ENCODE results near the gene UROS. TPM values are rescaled to one million over a fixed set of nuclear protein-coding genes. Genes with fewer than 3 reads are reported as not detected.

Gene UROS
- total RNA-seq, 1 donor, result 90.5 TPM

- no peaks in the 10 kb centered on the region for H3K36me3 ChIP-seq (ENCODE audit: insufficient read depth, low read length)
- H3K4me2 ChIP-seq (ENCODE audit: insufficient read depth, low read length), result no peak overlapping the region
- H3K4me1 ChIP-seq (ENCODE audit: insufficient read depth, low read length), result no peaks in the 10 kb centered on the region
- H3K4me3 ChIP-seq (ENCODE audit: insufficient read depth, low read length), result no peak overlapping the region
- peaks cover 7% of the 10 kb centered on the region for H3K27me3 ChIP-seq (ENCODE audit: insufficient read depth, low read length)
- H3K79me2 ChIP-seq (ENCODE audit: insufficient read depth, low read length), result no peaks in the 10 kb centered on the region
- no peak overlapping the region for H3K27ac ChIP-seq (ENCODE audit: low read depth, low read length)
- H2AFZ ChIP-seq (ENCODE audit: low read length), result no peak overlapping the region
- H3K9me3 ChIP-seq (ENCODE audit: low read depth, low read length), result no peaks in the 10 kb centered on the region
- DNase-seq (ENCODE audit: insufficient read length, low spot score, missing footprints), result no peak
- H4K20me1 ChIP-seq (ENCODE audit: insufficient read depth, low read length), result no peaks in the 10 kb centered on the region
- no peak for TF ChIP-seq CTCF (IDR thresholded peaks at IDR 0.05; ENCODE audit: extremely low read depth, low read depth, low read length)
Observed at GRCh38 chr10:125782054-125782453, 41.0 kb downstream of the UROS start.

- no peaks in the 10 kb centered on the region for H3K9me3 ChIP-seq (ENCODE audit: low read depth, low read length)
- H3K27me3 ChIP-seq (ENCODE audit: insufficient read depth, low read length), result peaks cover 7% of the 10 kb centered on the region
- H3K4me3 ChIP-seq (ENCODE audit: insufficient read depth, low read length), result no peak overlapping the region
- H3K27ac ChIP-seq (ENCODE audit: low read depth, low read length), result no peak overlapping the region
- no peak for TF ChIP-seq CTCF (IDR thresholded peaks at IDR 0.05; ENCODE audit: extremely low read depth, low read depth, low read length)
- no peaks in the 10 kb centered on the region for H3K4me1 ChIP-seq (ENCODE audit: insufficient read depth, low read length)
- H4K20me1 ChIP-seq (ENCODE audit: insufficient read depth, low read length), result no peaks in the 10 kb centered on the region
- no peaks in the 10 kb centered on the region for H3K79me2 ChIP-seq (ENCODE audit: insufficient read depth, low read length)
- no peak overlapping the region for H3K4me2 ChIP-seq (ENCODE audit: insufficient read depth, low read length)
- no peak for DNase-seq (ENCODE audit: insufficient read length, low spot score, missing footprints)
- H2AFZ ChIP-seq (ENCODE audit: low read length), result no peak overlapping the region
- H3K36me3 ChIP-seq (ENCODE audit: insufficient read depth, low read length), result no peaks in the 10 kb centered on the region
Observed at GRCh38 chr10:125781374-125781773, 41.7 kb downstream of the UROS start.

DNA sequence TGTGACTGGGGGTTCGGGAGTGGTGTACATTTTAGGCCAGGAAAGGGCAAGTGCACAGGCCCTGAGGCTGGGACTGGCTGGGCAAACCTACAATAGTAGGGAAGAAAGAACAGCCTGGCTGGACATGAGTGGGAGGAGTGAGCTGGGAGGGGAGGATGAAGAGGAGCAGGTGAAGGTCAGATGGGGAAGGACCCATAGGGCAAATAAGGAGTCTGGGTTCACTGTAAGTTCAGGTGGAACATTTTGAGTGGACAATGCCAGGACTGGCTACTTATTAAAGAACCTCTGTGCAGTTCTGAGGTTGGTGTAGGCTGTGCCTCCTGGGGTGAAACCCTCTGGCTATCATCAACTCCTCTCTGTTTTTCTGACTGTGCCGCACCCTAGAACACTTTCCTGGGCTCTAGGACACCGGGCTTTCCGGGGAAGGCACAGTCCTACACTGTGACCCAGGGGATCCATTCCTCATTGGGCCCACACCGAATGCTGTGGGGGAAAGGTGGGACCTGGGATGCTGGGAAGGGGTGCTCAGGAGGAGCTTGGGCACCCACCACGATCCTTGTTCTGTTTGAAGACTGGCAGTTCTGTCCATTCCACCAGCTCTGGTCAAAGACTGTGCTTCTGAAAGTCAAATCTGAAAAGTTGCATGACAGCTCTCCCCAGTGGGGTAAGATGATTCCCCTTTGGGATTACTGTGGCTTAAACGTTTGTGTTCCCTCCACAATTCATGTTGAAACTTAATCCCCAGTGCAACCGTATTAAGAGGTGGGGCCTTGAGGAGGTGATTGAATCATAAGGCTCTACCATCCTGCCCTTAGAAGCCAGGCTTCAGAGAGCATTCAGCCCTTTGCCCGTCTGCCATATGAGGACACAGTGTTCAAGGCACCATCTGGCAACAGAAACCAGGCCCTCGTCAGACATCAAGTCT lies 43.4 kb downstream of the UROS start:
- DNase-seq (ENCODE audit: insufficient read length, low spot score, missing footprints), result no peak
- H3K4me3 ChIP-seq (ENCODE audit: insufficient read depth, low read length), result no peak overlapping the region
- H2AFZ ChIP-seq (ENCODE audit: low read length), result no peak overlapping the region
- H3K4me2 ChIP-seq (ENCODE audit: insufficient read depth, low read length), result no peak overlapping the region
- H3K36me3 ChIP-seq (ENCODE audit: insufficient read depth, low read length), result no peaks in the 10 kb centered on the region
- no peak for TF ChIP-seq CTCF (IDR thresholded peaks at IDR 0.05; ENCODE audit: extremely low read depth, low read depth, low read length)
- H3K4me1 ChIP-seq (ENCODE audit: insufficient read depth, low read length), result no peaks in the 10 kb centered on the region
- no peaks in the 10 kb centered on the region for H3K9me3 ChIP-seq (ENCODE audit: low read depth, low read length)
- H3K27ac ChIP-seq (ENCODE audit: low read depth, low read length), result no peak overlapping the region
- no peaks in the 10 kb centered on the region for H3K79me2 ChIP-seq (ENCODE audit: insufficient read depth, low read length)
- H3K27me3 ChIP-seq (ENCODE audit: insufficient read depth, low read length), result peaks cover 9% of the 10 kb centered on the region
- no peaks in the 10 kb centered on the region for H4K20me1 ChIP-seq (ENCODE audit: insufficient read depth, low read length)

DNA sequence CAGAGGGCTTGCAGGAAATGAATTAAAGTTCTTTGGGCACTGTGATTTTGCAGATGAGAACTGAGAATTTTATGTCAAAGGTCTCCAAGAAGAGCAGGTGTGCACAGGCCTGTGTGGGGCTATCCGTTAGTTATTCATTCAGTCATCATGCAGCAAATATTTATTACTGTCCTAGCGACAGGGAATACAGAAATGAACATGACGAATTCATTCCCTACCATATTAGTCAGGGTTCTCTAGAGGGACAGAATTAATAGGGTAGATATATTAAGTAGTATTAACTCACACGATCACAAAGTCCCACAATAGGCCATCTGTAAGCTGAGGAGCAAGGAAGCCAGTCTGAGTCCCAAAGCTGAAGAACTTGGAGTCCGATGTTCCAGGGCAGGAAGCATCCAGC lies 44.5 kb downstream of the UROS start:
- Histone ChIP-seq H3K9me3 (ENCODE audit: low read depth, low read length) (no peaks in the 10 kb centered on the region), H4K20me1 (ENCODE audit: insufficient read depth, low read length) (no peaks in the 10 kb centered on the region), H3K27ac (ENCODE audit: low read depth, low read length) (no peak overlapping the region), H3K4me2 (ENCODE audit: insufficient read depth, low read length) (no peak overlapping the region), H3K4me3 (ENCODE audit: insufficient read depth, low read length) (no peak overlapping the region), H3K36me3 (ENCODE audit: insufficient read depth, low read length) (no peaks in the 10 kb centered on the region), H2AFZ (ENCODE audit: low read length) (no peak overlapping the region), H3K79me2 (ENCODE audit: insufficient read depth, low read length) (no peaks in the 10 kb centered on the region), H3K4me1 (ENCODE audit: insufficient read depth, low read length) (no peaks in the 10 kb centered on the region), H3K27me3 (ENCODE audit: insufficient read depth, low read length) (peaks cover 9% of the 10 kb centered on the region)
- DNase-seq (ENCODE audit: insufficient read length, low spot score, missing footprints), result no peak
- no peak for TF ChIP-seq CTCF (IDR thresholded peaks at IDR 0.05; ENCODE audit: extremely low read depth, low read depth, low read length)
